T-helper 1 cell treated with Interleukin-12 subunit alpha and Interleukin-12 subunit beta and Interleukin-4 antibody, amounts not matched to agents 30 μg/mL and 1 μg/mL, for 36 hours (primary cell): ENCODE results near the gene WFIKKN1.

Source experiments
- H3K27ac Mint-ChIP-seq: one replicate; pipeline ENCODE4 v1.8.0; 2021; ENCODE audit warnings: mild to moderate bottlenecking, mixed read lengths
- H3K27me3 Mint-ChIP-seq: one replicate; pipeline ENCODE4 v1.8.0; 2021; ENCODE audit warnings: low read depth, mixed read lengths
- H3K36me3 Mint-ChIP-seq: one replicate; pipeline ENCODE4 v1.8.0; 2021; ENCODE audit warnings: low read depth, mixed read lengths
- H3K4me1 Mint-ChIP-seq: one replicate; pipeline ENCODE4 v1.8.0; 2021; ENCODE audit warnings: low read depth, mixed read lengths
- H3K4me3 Mint-ChIP-seq: one replicate; pipeline ENCODE4 v1.8.0; 2021; ENCODE audit warnings: mild to moderate bottlenecking, moderate library complexity, mixed read lengths
- H3K9me3 Mint-ChIP-seq: one replicate; pipeline ENCODE4 v1.8.0; 2021; ENCODE audit warnings: mixed read lengths

The WFIKKN1 gene

GRCh38 chr16:635573-636205 lies 4.9 kb downstream of the WFIKKN1 start:
- H3K27ac Mint-ChIP-seq = no peak overlapping the region

GRCh38 chr16:636206-637080 lies 5.7 kb downstream of the WFIKKN1 start, which contains the start of gene METTL26:
METTL26 (minus strand) TSS chr16:636305; CDS start chr16:636290, 15 bp downstream.
- Mint-ChIP-seq H3K36me3 (no peaks in the 10 kb centered on the region), H3K27ac (peak within 1 kb of the TSS; percentile 94), H3K4me1 (peaks cover 10% of the 10 kb centered on the region), H3K27me3 (peaks cover 5% of the 10 kb centered on the region), H3K4me3 (peak within 1 kb of the TSS; percentile 84), H3K9me3 (no peaks in the 10 kb centered on the region)

More at GRCh38 chr16:635573-636205, 4.9 kb downstream of the WFIKKN1 start:
- no peaks in the 10 kb centered on the region for H3K36me3 Mint-ChIP-seq
- no peaks in the 10 kb centered on the region for H3K9me3 Mint-ChIP-seq
- H3K4me1 Mint-ChIP-seq = peaks cover 10% of the 10 kb centered on the region
- H3K4me3 Mint-ChIP-seq = peak overlapping the region; percentile 37
- H3K27me3 Mint-ChIP-seq = peaks cover 5% of the 10 kb centered on the region

GRCh38 chr16:637081-638018 lies 6.6 kb downstream of the WFIKKN1 start:
- Mint-ChIP-seq H3K4me3 (peak overlapping the region; percentile 84), H3K9me3 (no peaks in the 10 kb centered on the region), H3K36me3 (no peaks in the 10 kb centered on the region), H3K4me1 (peaks cover 9% of the 10 kb centered on the region), H3K27ac (no peak overlapping the region), H3K27me3 (peaks cover 5% of the 10 kb centered on the region)

GRCh38 chr16:638034-638543 lies 7.3 kb downstream of the WFIKKN1 start:
- Mint-ChIP-seq H3K4me1 (peaks cover 9% of the 10 kb centered on the region), H3K27me3 (peaks cover 5% of the 10 kb centered on the region), H3K27ac (no peak overlapping the region), H3K36me3 (no peaks in the 10 kb centered on the region), H3K9me3 (no peaks in the 10 kb centered on the region), H3K4me3 (no peak overlapping the region)

GRCh38 chr16:638836-639235 lies 8.1 kb downstream of the WFIKKN1 start:
- Mint-ChIP-seq H3K4me1 (peaks cover 11% of the 10 kb centered on the region), H3K27me3 (peaks cover 5% of the 10 kb centered on the region), H3K27ac (no peak overlapping the region), H3K9me3 (no peaks in the 10 kb centered on the region), H3K36me3 (no peaks in the 10 kb centered on the region), H3K4me3 (no peak overlapping the region)

- H3K36me3 Mint-ChIP-seq = no peaks in the 10 kb centered on the region
- H3K4me1 Mint-ChIP-seq = peaks cover 15% of the 10 kb centered on the region
- H3K9me3 Mint-ChIP-seq = no peaks in the 10 kb centered on the region
- H3K27me3 Mint-ChIP-seq = peaks cover 5% of the 10 kb centered on the region
- no peak overlapping the region for H3K27ac Mint-ChIP-seq
- peak overlapping the region; percentile 65 for H3K4me3 Mint-ChIP-seq
These were observed 9.8 kb downstream of the WFIKKN1 start for GRCh38 chr16:640614-641013.

- Mint-ChIP-seq H3K9me3 (no peaks in the 10 kb centered on the region), H3K27me3 (peaks cover 2% of the 10 kb centered on the region), H3K4me3 (peak within 1 kb of the TSS; percentile 70), H3K4me1 (peaks cover 12% of the 10 kb centered on the region), H3K27ac (peak within 1 kb of the TSS; percentile 20), H3K36me3 (no peaks in the 10 kb centered on the region)
These were observed 10.8 kb downstream of the WFIKKN1 start, which contains the start of gene MCRIP2 for GRCh38 chr16:641326-642188. MCRIP2 (plus strand) TSS chr16:641828; CDS start chr16:641992, 164 bp downstream.

GRCh38 chr16:642189-643049 lies 11.6 kb downstream of the WFIKKN1 start:
- H3K9me3 Mint-ChIP-seq = no peaks in the 10 kb centered on the region
- no peaks in the 10 kb centered on the region for H3K27me3 Mint-ChIP-seq
- H3K36me3 Mint-ChIP-seq = no peaks in the 10 kb centered on the region
- peak overlapping the region; percentile 70 for H3K4me3 Mint-ChIP-seq
- peak overlapping the region; percentile 20 for H3K27ac Mint-ChIP-seq
- peaks cover 11% of the 10 kb centered on the region for H3K4me1 Mint-ChIP-seq

- Mint-ChIP-seq H3K4me3 (peak overlapping the region; percentile 70), H3K27me3 (no peaks in the 10 kb centered on the region), H3K4me1 (peaks cover 12% of the 10 kb centered on the region), H3K27ac (no peak overlapping the region), H3K36me3 (no peaks in the 10 kb centered on the region), H3K9me3 (no peaks in the 10 kb centered on the region)
These were observed 12.2 kb downstream of the WFIKKN1 start for GRCh38 chr16:643050-643368.

GRCh38 chr16:644556-644955 lies 13.8 kb downstream of the WFIKKN1 start:
- Mint-ChIP-seq H3K27ac (no peak overlapping the region), H3K9me3 (no peaks in the 10 kb centered on the region), H3K27me3 (no peaks in the 10 kb centered on the region), H3K4me3 (peak overlapping the region; percentile 73), H3K36me3 (no peaks in the 10 kb centered on the region), H3K4me1 (peaks cover 15% of the 10 kb centered on the region)

GRCh38 chr16:645852-646678 lies 15.3 kb downstream of the WFIKKN1 start:
- Mint-ChIP-seq H3K36me3 (no peaks in the 10 kb centered on the region), H3K4me1 (peaks cover 13% of the 10 kb centered on the region), H3K27me3 (no peaks in the 10 kb centered on the region), H3K9me3 (no peaks in the 10 kb centered on the region), H3K4me3 (no peak overlapping the region), H3K27ac (no peak overlapping the region)

GRCh38 chr16:646679-647172 lies 15.9 kb downstream of the WFIKKN1 start:
- no peak overlapping the region for H3K27ac Mint-ChIP-seq
- H3K9me3 Mint-ChIP-seq = no peaks in the 10 kb centered on the region
- peaks cover 13% of the 10 kb centered on the region for H3K4me1 Mint-ChIP-seq
- no peak overlapping the region for H3K4me3 Mint-ChIP-seq
- H3K27me3 Mint-ChIP-seq = no peaks in the 10 kb centered on the region
- no peaks in the 10 kb centered on the region for H3K36me3 Mint-ChIP-seq
